Endothelial cell (in vitro differentiated cells): ENCODE measurements around the gene MS4A2. TPM values are rescaled to one million over a fixed set of nuclear protein-coding genes. Genes with fewer than 3 reads are reported as not detected.
"Not testable (repeated sequence)": the region's sequence is repeated elsewhere in the genome, so short reads cannot be mapped to it uniquely, and the experiment has no call there.

ENCODE experiments used
- DNase-seq: peaks from one replicate; pipeline ENCODE4 v3.0.0; 2021; ENCODE audit warnings: low spot score
- H3K27ac Mint-ChIP-seq: one replicate; pipeline ENCODE4 v1.8.0; 2021; ENCODE audit warnings: mixed read lengths, inconsistent platforms; ENCODE audit not compliant: unreplicated experiment
- H3K27me3 Mint-ChIP-seq: one replicate; pipeline ENCODE4 v1.8.0; 2021; ENCODE audit warnings: mild to moderate bottlenecking, moderate library complexity, mixed read lengths, inconsistent platforms; ENCODE audit not compliant: unreplicated experiment
- H3K36me3 Mint-ChIP-seq: one replicate; pipeline ENCODE4 v1.8.0; 2021; ENCODE audit warnings: mild to moderate bottlenecking, low read depth, mixed read lengths, inconsistent platforms; ENCODE audit not compliant: unreplicated experiment
- H3K4me1 Mint-ChIP-seq: one replicate; pipeline ENCODE4 v1.8.0; 2021; ENCODE audit warnings: mild to moderate bottlenecking, mixed read lengths, inconsistent platforms; ENCODE audit not compliant: unreplicated experiment
- H3K4me3 Mint-ChIP-seq: one replicate; pipeline ENCODE4 v1.8.0; 2021; ENCODE audit warnings: mild to moderate bottlenecking, mixed read lengths, inconsistent platforms; ENCODE audit not compliant: unreplicated experiment
- H3K9me3 Mint-ChIP-seq: one replicate; pipeline ENCODE4 v1.8.0; 2021; ENCODE audit warnings: mixed read lengths, inconsistent platforms; ENCODE audit not compliant: unreplicated experiment
- CTCF ChIP-seq: fragments of 200-600 bp; sonication (generic); IDR thresholded peaks from one replicate; pipeline ENCODE4 v1.5.0; 2021; ENCODE audit warnings: antibody characterized with exemption; ENCODE audit not compliant: unreplicated experiment
- long read RNA-seq: library from polyadenylated mRNA; unstranded; transcript quantifications from one replicate; pipeline ENCODE4 v2.0.0, GENCODE V29; 2020; ENCODE audit not compliant: unreplicated experiment
- total RNA-seq: library from RNA; stranded (reverse); fragmentation: NEBNext Ultra II Directional; extraction: Animal tissue kit (Norgen Biotek cat#: 25700); gene quantifications from one replicate; pipeline ENCODE4 v1.2.1, GENCODE V29; 2021; ENCODE audit not compliant: unreplicated experiment

Gene MS4A2
- total RNA-seq: 0.10 TPM
- long read RNA-seq: 0 reads

- no peak for DNase-seq
- Mint-ChIP-seq H3K27ac (no peak within 1 kb of the TSS), H3K36me3 (no peaks in the 10 kb centered on the region), H3K4me1 (peaks cover 4% of the 10 kb centered on the region), H3K9me3 (no peaks in the 10 kb centered on the region), H3K27me3 (no peaks in the 10 kb centered on the region), H3K4me3 (no peak within 1 kb of the TSS)
- no peak for TF ChIP-seq CTCF
These were observed at the start of gene MS4A2 for GRCh38 chr11:60088364-60088763. TSS of gene MS4A2 (plus strand) at chr11:60088664. CDS start at chr11:60088766, 102 bp downstream.

- no peak for DNase-seq
- no peak for TF ChIP-seq CTCF
- H3K27ac Mint-ChIP-seq: no peak within 1 kb of the TSS
These were observed 48.4 kb upstream of the MS4A2 start, which contains the start of gene OOSP2 for GRCh38 chr11:60040109-60040508. TSS of gene OOSP2 (plus strand) at chr11:60040409. CDS start at chr11:60040460, 51 bp downstream.

GRCh38 chr11:60050422-60050821, 38.0 kb upstream of the MS4A2 start:
- not testable (repeated sequence) for H3K27ac Mint-ChIP-seq, H3K4me3 Mint-ChIP-seq, H3K4me1 Mint-ChIP-seq, DNase-seq, H3K9me3 Mint-ChIP-seq, H3K27me3 Mint-ChIP-seq, H3K36me3 Mint-ChIP-seq

More at GRCh38 chr11:60040109-60040508, 48.4 kb upstream of the MS4A2 start, which contains the start of gene OOSP2:
- Mint-ChIP-seq H3K36me3 (no peaks in the 10 kb centered on the region), H3K27me3 (no peaks in the 10 kb centered on the region), H3K4me1 (no peaks in the 10 kb centered on the region), H3K4me3 (no peak within 1 kb of the TSS), H3K9me3 (no peaks in the 10 kb centered on the region)

DNA sequence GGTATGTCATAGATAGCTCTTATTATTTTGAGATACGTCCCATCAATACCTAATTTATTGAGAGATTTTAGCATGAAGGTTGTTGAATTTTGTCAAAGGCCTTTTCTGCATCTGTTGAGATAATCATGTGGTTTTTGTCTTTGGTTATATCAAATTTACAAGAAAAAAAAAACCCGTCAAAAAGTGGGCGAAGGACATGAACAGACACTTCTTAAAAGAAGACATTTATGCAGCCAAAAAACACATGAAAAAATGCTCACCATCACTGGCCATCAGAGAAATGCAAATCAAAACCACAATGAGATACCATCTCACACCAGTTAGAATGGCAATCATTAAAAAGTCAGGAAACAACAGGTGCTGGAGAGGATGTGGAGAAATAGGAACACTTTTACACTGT, 37.6 kb upstream of the MS4A2 start:
- not testable (repeated sequence) for H3K27ac Mint-ChIP-seq, DNase-seq, H3K4me1 Mint-ChIP-seq, H3K27me3 Mint-ChIP-seq, H3K4me3 Mint-ChIP-seq, H3K9me3 Mint-ChIP-seq, H3K36me3 Mint-ChIP-seq

DNA sequence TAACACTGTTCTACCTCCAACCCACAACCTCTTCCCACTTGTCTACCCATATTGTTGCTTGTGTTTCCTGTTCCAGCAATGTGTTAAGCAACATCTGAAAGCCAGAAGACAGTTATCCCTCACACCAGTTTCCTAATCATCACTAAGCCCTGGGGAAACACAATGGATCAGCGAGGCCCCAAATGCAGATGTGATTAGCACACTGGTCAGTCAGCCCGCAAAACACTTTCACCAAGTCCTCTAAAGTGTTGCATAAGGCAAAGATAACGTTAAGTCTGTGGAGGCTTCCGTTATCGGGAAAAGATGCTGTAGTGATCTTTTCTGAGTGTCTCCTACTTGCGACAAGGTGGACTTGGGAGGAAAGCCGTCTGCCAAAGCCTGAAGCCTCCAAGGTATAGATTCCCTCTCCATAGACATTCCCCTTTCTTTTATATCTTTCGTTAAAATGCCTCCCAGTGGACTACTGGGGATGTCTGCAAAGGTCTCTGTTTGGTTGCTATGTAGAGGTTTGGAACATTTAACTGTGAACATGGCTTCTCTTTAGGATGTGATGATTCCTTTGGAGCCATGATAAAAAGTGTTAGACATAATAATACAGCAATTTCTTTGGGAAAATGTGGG, 32.0 kb upstream of the MS4A2 start, which contains the start of gene MS4A3:
Gene MS4A3, plus strand, starts transcription at position 317 of the 621 bp plus-strand sequence. CDS start 4,496 bp downstream, outside the sequence.
- DNase-seq: no peak
- Mint-ChIP-seq H3K9me3 (no peaks in the 10 kb centered on the region), H3K4me1 (peaks cover 19% of the 10 kb centered on the region), H3K4me3 (no peak within 1 kb of the TSS), H3K27me3 (no peaks in the 10 kb centered on the region), H3K27ac (peak within 1 kb of the TSS; percentile 61), H3K36me3 (no peaks in the 10 kb centered on the region)
- no peak for TF ChIP-seq CTCF

- Mint-ChIP-seq H3K27ac (no peak overlapping the region), H3K27me3 (no peaks in the 10 kb centered on the region), H3K4me1 (peaks cover 19% of the 10 kb centered on the region), H3K36me3 (no peaks in the 10 kb centered on the region), H3K4me3 (no peak overlapping the region), H3K9me3 (no peaks in the 10 kb centered on the region)
- DNase-seq: no peak
- TF ChIP-seq CTCF: no peak
These were observed 29.4 kb upstream of the MS4A2 start for GRCh38 chr11:60059052-60059451.
